GM12892 (cell line): Measurements from ENCODE around the gene LACTBL1.

Experiments used
- POLR2A ChIP-seq: IDR thresholded peaks from 2 replicates; pipeline ENCODE4 v1.6.1; 2011; ENCODE audit warnings: low read depth, low read length, control low read depth
- POLR2AphosphoS5 ChIP-seq: IDR thresholded peaks from 2 replicates; pipeline ENCODE4 v1.6.1; 2011; ENCODE audit warnings: low read depth, low read length, control low read depth
- TAF1 ChIP-seq: IDR thresholded peaks from 2 replicates; pipeline ENCODE4 v1.6.1; 2011; ENCODE audit warnings: low read depth, mild to moderate bottlenecking, control low read depth, low read length, borderline replicate concordance

DNA sequence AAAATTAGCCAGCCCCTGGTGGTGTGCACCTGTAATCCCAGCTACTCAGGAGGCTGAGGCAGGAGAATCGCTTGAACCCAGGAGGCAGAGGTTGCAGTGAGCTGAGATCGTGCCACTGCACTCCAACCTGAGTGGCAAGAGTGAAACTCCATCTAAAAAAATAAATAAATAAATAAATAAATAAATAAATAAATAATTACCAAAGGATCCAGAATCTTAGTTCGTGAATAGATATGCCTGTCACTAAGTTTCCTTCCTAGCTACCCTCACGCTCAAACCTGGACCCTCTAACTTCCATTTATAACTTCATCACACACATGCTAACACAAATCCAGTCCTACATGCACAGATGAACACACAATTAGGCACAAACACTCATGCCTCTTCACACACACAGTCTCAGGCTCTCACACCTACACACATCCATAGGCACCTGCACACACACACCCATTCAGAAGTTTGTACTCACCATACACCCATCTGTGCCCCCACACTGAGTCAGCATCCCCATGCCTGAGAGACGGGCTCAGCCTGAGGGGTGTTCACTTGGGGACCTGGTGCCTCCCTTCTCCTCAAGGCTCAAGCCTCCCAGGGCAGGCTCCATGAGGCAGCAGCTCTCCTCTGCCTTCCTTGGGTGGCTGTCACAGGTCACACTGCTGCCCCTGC lies 61.5 kb downstream of the LACTBL1 start:
- TF ChIP-seq POLR2A: no peak
- no peak for TF ChIP-seq TAF1
- no peak for TF ChIP-seq POLR2AphosphoS5
